ENCODE measurements around the gene LPAR5. TPM values are rescaled to one million over a fixed set of nuclear protein-coding genes. Genes with fewer than 3 reads are reported as not detected.

Gene LPAR5
- total RNA-seq, 2 donors from 2014 or later, result 27.0 to 32.7 TPM

DNA sequence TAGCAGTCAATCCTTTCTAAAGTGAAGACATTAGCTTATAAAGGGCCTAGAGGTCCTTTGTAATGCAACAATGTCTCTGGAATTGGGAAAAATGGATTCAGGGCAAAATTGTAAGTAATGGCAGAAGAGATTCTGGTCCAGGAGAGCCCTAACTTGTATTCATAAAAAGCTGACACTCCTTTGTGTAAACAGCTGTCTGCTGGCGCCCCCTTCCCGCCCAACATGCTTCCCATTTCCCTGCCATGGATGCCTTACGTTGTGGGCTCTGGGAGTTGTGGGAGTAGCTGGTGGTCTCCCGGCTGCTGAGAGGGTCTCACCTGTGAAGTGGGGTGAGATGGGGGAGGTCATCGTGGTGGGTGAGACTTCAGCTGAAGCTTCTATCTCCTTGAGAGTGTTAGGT is 9.1 kb upstream of the LPAR5 start:
- H3K27me3 ChIP-seq, result no peaks in the 10 kb centered on the region
- H3K27ac ChIP-seq, result peak overlapping the region; percentile 6
- no peaks in the 10 kb centered on the region for H3K36me3 ChIP-seq
- TF ChIP-seq, protein P1, sequence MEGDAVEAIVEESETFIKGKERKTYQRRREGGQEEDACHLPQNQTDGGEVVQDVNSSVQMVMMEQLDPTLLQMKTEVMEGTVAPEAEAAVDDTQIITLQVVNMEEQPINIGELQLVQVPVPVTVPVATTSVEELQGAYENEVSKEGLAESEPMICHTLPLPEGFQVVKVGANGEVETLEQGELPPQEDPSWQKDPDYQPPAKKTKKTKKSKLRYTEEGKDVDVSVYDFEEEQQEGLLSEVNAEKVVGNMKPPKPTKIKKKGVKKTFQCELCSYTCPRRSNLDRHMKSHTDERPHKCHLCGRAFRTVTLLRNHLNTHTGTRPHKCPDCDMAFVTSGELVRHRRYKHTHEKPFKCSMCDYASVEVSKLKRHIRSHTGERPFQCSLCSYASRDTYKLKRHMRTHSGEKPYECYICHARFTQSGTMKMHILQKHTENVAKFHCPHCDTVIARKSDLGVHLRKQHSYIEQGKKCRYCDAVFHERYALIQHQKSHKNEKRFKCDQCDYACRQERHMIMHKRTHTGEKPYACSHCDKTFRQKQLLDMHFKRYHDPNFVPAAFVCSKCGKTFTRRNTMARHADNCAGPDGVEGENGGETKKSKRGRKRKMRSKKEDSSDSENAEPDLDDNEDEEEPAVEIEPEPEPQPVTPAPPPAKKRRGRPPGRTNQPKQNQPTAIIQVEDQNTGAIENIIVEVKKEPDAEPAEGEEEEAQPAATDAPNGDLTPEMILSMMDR (IDR thresholded peaks at IDR 0.05), result no peak
- intact Hi-C loops (cut with DNase I), result no loop called here
- no peak overlapping the region for H3K4me3 ChIP-seq
- H3K4me1 ChIP-seq, result no peaks in the 10 kb centered on the region
- no peaks in the 10 kb centered on the region for H3K9me3 ChIP-seq
- peak; percentile 49 for DNase-seq
- H3K9ac ChIP-seq (ENCODE audit: low read depth in 2 of 2, low read length in 2 of 2), result no peak overlapping the region

DNA sequence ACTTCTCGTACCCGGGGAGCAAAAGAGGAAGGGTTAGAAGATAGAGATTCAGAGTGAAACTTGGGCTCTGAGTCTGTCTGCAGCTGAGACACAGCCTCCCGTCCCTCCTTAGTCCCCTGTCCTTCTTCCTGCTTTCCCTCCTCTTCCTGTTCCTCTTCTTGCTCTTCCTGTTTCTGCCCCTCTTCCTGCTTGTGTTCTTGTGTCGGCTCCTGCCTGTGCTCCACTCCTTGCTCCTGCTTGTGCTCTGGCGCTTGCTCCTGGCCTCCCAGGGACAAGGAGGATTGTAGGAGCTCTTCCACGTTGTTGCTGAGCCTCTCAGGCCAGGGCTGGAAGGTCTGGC is 8.5 kb upstream of the LPAR5 start:
- Histone ChIP-seq H3K4me1 (no peaks in the 10 kb centered on the region), H3K36me3 (no peaks in the 10 kb centered on the region), H3K9ac (ENCODE audit: low read depth in 2 of 2, low read length in 2 of 2) (no peak overlapping the region), H3K27me3 (no peaks in the 10 kb centered on the region), H3K9me3 (no peaks in the 10 kb centered on the region), H3K27ac (peak overlapping the region; percentile 6), H3K4me3 (no peak overlapping the region)
- no peak for DNase-seq
- TF ChIP-seq, protein P1 (IDR thresholded peaks at IDR 0.05), result no peak
- intact Hi-C loops (cut with DNase I), result no loop called here

DNA sequence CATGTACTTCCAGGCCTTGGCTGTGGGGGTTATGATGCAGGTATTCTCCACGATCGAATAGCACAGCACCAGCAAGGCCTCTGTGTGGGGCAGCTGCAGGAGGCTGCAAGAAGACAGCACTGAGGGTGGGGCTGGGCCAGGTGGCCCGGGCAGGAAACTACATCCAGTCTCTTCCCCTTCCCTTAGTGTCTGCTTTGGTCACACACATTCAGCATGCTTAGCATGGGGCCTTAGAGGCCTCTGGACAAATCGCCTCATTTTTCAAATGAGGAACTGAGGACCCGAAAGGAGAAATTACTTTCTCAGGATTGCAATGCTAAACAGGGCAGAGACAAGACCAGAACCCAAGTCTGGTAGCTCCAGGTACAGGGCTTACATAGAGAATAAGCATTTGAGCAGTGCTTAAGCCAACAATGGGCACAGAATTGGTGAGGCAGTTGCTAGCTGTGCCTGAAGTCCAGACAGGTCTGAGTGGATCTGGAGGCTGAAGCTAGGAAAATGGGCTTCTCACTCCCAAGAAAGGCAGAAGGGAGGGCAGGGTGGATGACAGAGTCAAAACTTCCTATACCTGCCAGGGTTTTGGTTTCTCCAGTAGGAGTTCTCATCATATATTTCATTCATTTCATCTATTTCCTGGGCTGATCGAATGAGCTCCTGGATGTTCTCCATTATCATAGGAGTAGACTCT is 8.0 kb upstream of the LPAR5 start:
- no peak for DNase-seq
- TF ChIP-seq, protein P1 (IDR thresholded peaks at IDR 0.05), result no peak
- intact Hi-C loops (cut with DNase I), result no loop called here
- Histone ChIP-seq H3K4me1 (no peaks in the 10 kb centered on the region), H3K36me3 (no peaks in the 10 kb centered on the region), H3K9me3 (no peaks in the 10 kb centered on the region), H3K4me3 (no peak overlapping the region), H3K9ac (ENCODE audit: low read depth in 2 of 2, low read length in 2 of 2) (no peak overlapping the region), H3K27me3 (no peaks in the 10 kb centered on the region), H3K27ac (no peak overlapping the region)

DNA sequence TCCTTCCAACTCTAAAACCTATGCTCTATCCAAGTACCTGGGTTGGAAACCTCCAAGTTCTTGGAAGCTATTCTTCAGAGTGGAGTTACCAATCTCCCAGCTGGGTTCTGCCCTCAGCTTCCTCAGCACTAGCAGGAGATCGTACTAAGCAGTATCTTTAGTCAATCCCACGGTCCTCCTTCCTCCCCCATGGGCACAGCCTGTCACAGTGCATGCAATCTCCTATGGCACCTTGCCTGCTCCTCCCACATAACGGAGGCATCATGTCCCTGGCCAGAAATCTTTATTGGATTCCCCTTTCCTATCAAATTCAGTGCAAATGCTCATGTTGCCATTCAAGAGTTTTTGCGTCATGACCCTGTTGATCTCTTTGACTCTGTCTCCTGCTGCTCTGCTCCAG is 5.4 kb upstream of the LPAR5 start:
- intact Hi-C loops (cut with DNase I), result no loop called here
- Histone ChIP-seq H3K27ac (no peak overlapping the region), H3K27me3 (no peaks in the 10 kb centered on the region), H3K9me3 (no peaks in the 10 kb centered on the region), H3K36me3 (no peaks in the 10 kb centered on the region), H3K9ac (ENCODE audit: low read depth in 2 of 2, low read length in 2 of 2) (no peak overlapping the region), H3K4me3 (no peak overlapping the region), H3K4me1 (no peaks in the 10 kb centered on the region)
- DNase-seq, result no peak
- TF ChIP-seq, protein P1 (IDR thresholded peaks at IDR 0.05), result no peak

DNA sequence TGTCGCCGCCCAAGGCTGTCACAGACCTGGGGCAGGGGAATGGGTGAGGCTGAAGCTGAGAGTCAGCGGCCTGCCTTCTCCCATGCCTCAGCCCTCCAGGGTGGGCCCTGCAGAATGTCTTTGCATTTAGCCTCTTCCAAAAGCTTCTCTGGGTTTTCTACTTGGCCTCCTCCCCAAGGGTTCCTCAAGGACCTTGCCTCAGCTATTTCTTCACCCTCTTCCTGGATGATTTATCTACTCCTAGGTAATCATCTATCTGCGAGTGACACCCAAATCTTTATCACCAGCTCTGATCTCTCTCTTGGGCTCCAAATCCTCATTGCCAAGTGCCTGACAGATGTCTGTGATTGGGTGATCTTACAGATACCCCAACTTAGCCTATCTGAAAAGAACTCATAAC is 4.7 kb upstream of the LPAR5 start:
- Histone ChIP-seq H3K4me1 (no peaks in the 10 kb centered on the region), H3K9ac (ENCODE audit: low read depth in 2 of 2, low read length in 2 of 2) (no peak overlapping the region), H3K27ac (no peak overlapping the region), H3K4me3 (no peak overlapping the region), H3K36me3 (no peaks in the 10 kb centered on the region), H3K9me3 (no peaks in the 10 kb centered on the region), H3K27me3 (no peaks in the 10 kb centered on the region)
- DNase-seq, result no peak
- intact Hi-C loops (cut with DNase I), result no loop called here
- TF ChIP-seq, protein P1 (IDR thresholded peaks at IDR 0.05), result no peak
